Ascending aorta (tissue), 2 donors: Measurements from ENCODE around the gene TMEM39B. TPM values are rescaled to one million over a fixed set of nuclear protein-coding genes. Genes with fewer than 3 reads are reported as not detected.
"Not testable (repeated sequence)": the region's sequence is repeated elsewhere in the genome, so short reads cannot be mapped to it uniquely, and the experiment has no call there.

ENCODE experiments used
- DNase-seq, 2 donors: peaks; one replicate each; pipeline ENCODE4 v3.0.0-alpha.2; 2019; ENCODE audit warnings: low spot score in 2 of 2
- H3K27ac ChIP-seq, 2 donors: fragments of 200-600 bp; sonication (generic); one replicate each; pipeline ENCODE4 v1.5.1; 2016 to 2017; ENCODE audit warnings: mild to moderate bottlenecking in 1 of 2
- H3K27me3 ChIP-seq: fragments of 200-600 bp; sonication (generic); one replicate; pipeline ENCODE4 v1.5.1; 2017
- H3K36me3 ChIP-seq, 2 donors: fragments of 200-600 bp; sonication (generic); one replicate each; pipeline ENCODE4 v1.5.1; 2016
- H3K4me1 ChIP-seq, 2 donors: fragments of 200-600 bp; sonication (generic); one replicate each; pipeline ENCODE4 v1.5.1; 2016 to 2017; ENCODE audit warnings: mild to moderate bottlenecking in 1 of 2
- H3K4me3 ChIP-seq, 2 donors: fragments of 200-600 bp; sonication (generic); one replicate each; pipeline ENCODE4 v1.5.1; 2016 to 2017; ENCODE audit warnings: mild to moderate bottlenecking in 1 of 2
- H3K9me3 ChIP-seq, 2 donors: fragments of 200-600 bp; sonication (generic); one replicate each; pipeline ENCODE4 v1.5.1; 2016
- intact Hi-C: fragments of 100-400 bp; cut with DNase I; formaldehyde crosslinking; loops from one replicate; pipeline ENCODE4 v1.15.1; 2023
- total RNA-seq: library from RNA; depleted of rRNA; stranded (reverse); fragments of >200 nt; gene quantifications from one replicate; pipeline ENCODE4 v1.1.0, GENCODE V29; 2016
- TF ChIP-seq, protein P1 (sequence below), 3 experiments: fragments of 200-600 bp in 2 of 3; fragments of 450-650 bp in 1 of 3; sonication (generic) in 2 of 3; IDR thresholded peaks; one replicate each; pipeline ENCODE4 v1.5.1; 2016 to 2019; ENCODE audit warnings: antibody characterized with exemption in 3 of 3, mild to moderate bottlenecking in 1 of 3, moderate library complexity in 1 of 3

TMEM39B gene
- total RNA-seq, 1 donor from 2014 or later: 2.6 TPM

DNA sequence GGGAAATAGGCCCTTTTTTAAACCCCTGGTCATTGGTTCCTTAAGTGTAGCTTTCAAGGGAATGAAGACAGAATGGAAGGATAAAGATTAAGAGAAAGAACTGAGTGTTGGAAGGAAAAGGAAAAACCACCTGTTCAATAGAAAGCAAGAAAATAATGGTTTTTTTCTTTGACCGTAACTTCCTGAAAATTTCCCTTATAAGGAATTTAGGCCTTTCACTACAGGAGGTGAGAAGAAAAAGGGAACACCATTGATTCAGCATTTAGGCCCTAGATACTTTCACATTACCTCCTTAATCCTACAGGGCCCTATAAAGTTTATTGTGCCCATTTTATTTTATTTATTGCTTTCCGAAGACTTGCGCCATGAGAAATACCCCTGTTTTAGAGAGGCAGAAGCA, 54.0 kb downstream of the TMEM39B start:
- no peak for DNase-seq
- Histone ChIP-seq H3K4me1 (peaks cover under 1 to 12% of the 10 kb centered on the region in 2 donors), H3K4me3 (no peak overlapping the region), H3K27ac (no peak overlapping the region), H3K9me3 (no peaks in the 10 kb centered on the region), H3K36me3 (peaks cover 0 to 7% of the 10 kb centered on the region in 2 donors), H3K27me3 (no peaks in the 10 kb centered on the region)
- TF ChIP-seq, protein P1, sequence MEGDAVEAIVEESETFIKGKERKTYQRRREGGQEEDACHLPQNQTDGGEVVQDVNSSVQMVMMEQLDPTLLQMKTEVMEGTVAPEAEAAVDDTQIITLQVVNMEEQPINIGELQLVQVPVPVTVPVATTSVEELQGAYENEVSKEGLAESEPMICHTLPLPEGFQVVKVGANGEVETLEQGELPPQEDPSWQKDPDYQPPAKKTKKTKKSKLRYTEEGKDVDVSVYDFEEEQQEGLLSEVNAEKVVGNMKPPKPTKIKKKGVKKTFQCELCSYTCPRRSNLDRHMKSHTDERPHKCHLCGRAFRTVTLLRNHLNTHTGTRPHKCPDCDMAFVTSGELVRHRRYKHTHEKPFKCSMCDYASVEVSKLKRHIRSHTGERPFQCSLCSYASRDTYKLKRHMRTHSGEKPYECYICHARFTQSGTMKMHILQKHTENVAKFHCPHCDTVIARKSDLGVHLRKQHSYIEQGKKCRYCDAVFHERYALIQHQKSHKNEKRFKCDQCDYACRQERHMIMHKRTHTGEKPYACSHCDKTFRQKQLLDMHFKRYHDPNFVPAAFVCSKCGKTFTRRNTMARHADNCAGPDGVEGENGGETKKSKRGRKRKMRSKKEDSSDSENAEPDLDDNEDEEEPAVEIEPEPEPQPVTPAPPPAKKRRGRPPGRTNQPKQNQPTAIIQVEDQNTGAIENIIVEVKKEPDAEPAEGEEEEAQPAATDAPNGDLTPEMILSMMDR (IDR thresholded peaks at IDR 0.05): no peak
- intact Hi-C loops: no loop called here

DNA sequence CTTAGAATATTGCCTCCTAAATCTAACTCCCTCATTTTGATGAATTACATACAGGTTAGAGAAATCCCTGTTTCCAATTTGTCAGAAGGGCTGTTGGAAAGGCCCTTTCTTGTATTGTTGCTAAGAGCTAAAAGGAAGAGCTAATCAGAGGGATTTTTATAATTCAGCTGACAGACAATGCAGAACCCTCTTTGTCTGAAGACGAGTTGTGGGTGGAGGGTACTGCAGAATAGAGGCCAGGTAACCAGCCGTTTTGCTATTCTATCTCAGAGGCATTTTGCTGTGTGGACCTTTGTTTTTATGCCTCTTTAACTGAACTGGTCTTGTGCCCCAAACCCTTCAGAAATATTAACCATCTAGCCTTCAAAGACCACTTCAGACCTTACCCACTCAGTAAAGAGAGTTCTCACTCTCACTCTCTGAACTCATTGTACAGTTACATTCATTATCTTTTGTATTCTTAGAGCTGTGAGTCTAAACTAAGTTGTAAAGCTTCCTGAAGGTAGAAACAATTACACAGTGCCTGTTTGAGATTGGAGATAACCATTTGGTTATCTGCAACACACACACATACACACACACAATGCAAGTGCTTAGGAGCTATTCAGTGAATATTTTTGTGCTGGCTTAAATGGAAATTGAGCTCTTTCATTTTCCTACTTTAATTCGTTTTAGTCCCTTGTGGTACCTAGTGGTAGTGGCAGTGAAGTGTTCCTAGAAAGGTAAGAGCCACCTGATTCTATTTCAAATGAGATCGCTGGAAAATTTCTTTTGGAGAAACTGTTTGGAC, 54.9 kb downstream of the TMEM39B start:
- Histone ChIP-seq H3K27me3 (no peaks in the 10 kb centered on the region), H3K36me3 (peaks cover 0 to 10% of the 10 kb centered on the region in 2 donors), H3K4me1 (peaks cover 0 to 5% of the 10 kb centered on the region in 2 donors), H3K9me3 (no peaks in the 10 kb centered on the region), H3K4me3 (no peak overlapping the region), H3K27ac (no peak overlapping the region)
- intact Hi-C loops: no loop called here
- TF ChIP-seq, protein P1 (IDR thresholded peaks at IDR 0.05): no peak
- DNase-seq: no peak

DNA sequence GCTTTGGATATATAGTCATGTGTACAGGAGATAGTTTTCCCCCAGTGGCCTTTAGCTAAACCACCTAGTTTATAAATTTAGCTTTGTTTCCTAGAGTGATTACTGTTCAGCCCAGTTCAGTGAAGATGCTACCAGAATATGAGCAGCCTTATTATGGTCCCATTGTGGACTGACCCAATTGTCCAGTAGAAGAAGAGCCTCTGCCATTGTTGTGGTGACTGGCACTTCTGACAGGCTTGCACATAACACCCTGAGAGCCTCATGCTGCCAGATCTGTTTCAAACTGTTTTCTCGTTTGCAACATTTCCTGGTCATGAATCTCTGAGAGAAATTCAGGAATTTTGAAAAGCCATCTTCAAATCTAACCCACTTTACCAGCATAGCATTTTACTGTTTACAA, 55.7 kb downstream of the TMEM39B start:
- Histone ChIP-seq H3K4me3 (no peak overlapping the region), H3K9me3 (no peaks in the 10 kb centered on the region), H3K4me1 (peaks cover 0 to 3% of the 10 kb centered on the region in 2 donors), H3K36me3 (peaks cover 0 to 10% of the 10 kb centered on the region in 2 donors), H3K27me3 (no peaks in the 10 kb centered on the region), H3K27ac (no peak overlapping the region)
- no peak for DNase-seq
- TF ChIP-seq, protein P1 (IDR thresholded peaks at IDR 0.05): no peak
- intact Hi-C loops: no loop called here

DNA sequence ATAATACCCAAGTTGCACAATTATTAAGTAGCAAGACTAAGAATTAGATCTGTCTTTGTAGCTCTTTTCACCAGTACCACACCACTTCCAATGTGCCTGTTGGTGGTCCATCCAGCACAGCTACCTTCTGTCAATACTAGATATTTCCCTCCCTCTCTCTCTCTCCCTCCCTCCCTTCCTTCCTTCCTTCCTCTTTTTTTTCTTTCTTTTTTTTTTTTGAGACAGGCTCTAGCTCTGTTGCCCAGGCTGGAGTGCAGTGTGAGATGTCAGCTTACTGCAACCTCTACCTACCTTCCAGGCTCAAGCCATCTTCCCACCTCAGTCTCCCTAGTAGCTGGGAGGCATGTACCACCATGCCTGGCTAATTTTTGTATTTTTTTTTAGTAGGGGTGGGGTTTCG, 56.2 kb downstream of the TMEM39B start:
- intact Hi-C loops: no loop called here
- Histone ChIP-seq H3K27ac (no peak overlapping the region), H3K27me3 (no peaks in the 10 kb centered on the region), H3K4me3 (no peak overlapping the region), H3K36me3 (peaks cover 0 to 10% of the 10 kb centered on the region in 2 donors), H3K4me1 (peaks cover 0 to 7% of the 10 kb centered on the region in 2 donors), H3K9me3 (no peaks in the 10 kb centered on the region)
- TF ChIP-seq, protein P1 (IDR thresholded peaks at IDR 0.05): no peak
- DNase-seq: no peak

DNA sequence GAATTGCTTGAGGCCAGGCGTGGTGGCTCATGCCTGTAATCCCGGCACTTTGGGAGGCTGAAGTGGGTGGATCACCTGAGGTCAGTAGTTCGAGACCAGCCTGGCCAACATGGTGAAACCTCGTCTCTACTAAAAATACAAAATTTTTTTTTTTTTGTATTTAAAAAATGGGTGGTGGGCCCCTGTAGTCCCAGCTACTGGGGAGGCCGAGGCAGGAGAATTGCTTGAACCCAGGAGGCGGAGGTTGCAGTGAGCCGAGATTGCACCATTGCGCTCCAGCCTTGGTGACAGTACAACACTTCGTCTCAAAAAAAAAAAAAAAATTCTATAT, 61.2 kb downstream of the TMEM39B start:
- H3K27ac ChIP-seq, H3K4me3 ChIP-seq, intact Hi-C loops: not testable (repeated sequence)

DNA sequence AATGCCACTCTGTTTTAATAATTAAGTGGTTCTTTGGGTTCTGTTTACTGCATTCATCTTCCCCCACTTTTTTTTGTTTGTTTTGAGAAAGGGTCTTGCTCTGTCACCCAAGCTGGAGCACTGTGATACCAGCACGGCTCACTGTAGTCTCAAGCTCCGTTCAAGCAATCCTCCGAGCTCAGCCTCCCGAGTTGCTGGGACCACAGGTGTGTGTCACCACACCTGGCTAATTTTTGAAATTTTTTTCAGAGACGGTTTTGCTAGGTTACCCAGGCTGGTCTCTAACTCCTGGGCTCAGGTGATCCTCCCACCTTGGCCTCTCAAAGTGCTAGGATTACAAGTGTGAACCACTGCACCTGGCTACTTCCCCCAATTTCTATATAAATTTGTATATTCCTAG, 64.4 kb downstream of the TMEM39B start:
- Histone ChIP-seq H3K4me1 (peaks cover 0 to 10% of the 10 kb centered on the region in 2 donors), H3K27me3 (no peaks in the 10 kb centered on the region), H3K36me3 (peaks cover 1 to 2% of the 10 kb centered on the region in 2 donors), H3K4me3 (no peak overlapping the region), H3K9me3 (no peaks in the 10 kb centered on the region), H3K27ac (no peak overlapping the region)
- intact Hi-C loops: no loop called here
- no peak for DNase-seq
- TF ChIP-seq, protein P1 (IDR thresholded peaks at IDR 0.05): no peak

More for the DNA sequence above, 61.2 kb downstream of the TMEM39B start:
- H3K27me3 ChIP-seq, H3K9me3 ChIP-seq, H3K4me1 ChIP-seq, DNase-seq: not testable (repeated sequence)
- peaks cover 2 to 10% of the 10 kb centered on the region in 2 donors for H3K36me3 ChIP-seq
